Measurements from ENCODE around the gene PDIA4. TPM values are rescaled to one million over a fixed set of nuclear protein-coding genes. Genes with fewer than 3 reads are reported as not detected.
A peak's percentile ranks its signal among the peaks of the same experiment; 100 is the strongest.

The PDIA4 gene
- total RNA-seq, 1 donor from 2014 or later, result 130 TPM

GRCh38 chr7:148967602-148968001, 60.7 kb downstream of the PDIA4 start:
- DNase-seq (ENCODE audit: low spot score), result no peak

GRCh38 chr7:148967032-148967372, 61.3 kb downstream of the PDIA4 start:
- no peak for DNase-seq (ENCODE audit: low spot score)

DNA sequence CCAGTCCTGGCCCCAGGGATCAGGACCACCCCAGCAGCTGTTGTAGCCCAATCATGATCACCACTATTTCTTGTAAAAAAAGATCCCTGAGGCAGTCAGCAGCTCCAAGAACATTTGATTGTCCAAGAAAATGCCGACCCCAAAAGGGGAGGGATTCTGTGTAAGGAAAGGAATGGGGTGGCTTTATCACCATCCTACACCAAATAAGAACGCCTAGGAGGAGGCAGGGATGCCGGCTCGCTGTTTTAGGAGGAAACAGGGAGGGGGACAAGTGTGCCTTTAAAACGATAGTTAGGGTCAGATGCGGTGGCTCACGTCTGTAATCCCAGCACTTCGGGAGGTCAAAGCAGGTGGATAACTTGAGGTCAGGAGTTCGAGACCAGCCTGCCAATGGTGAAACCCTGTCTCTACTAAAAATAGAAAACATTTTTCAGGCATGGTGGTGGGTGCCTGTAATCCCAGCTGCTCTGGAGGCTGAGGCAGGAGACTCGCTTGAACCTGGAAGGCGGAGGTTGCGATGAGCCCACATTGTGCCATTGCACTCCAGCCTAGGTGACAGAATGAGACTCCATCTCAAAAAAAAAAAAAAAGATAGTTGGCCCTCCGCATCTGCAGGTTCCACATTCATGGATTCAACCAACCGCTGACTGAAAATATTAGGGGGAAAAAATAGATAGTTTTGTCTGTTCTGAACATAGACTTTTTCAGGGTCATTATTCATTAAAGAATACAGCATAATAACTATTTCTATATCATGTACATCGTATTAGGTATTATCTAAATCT, 63.6 kb downstream of the PDIA4 start:
- no peak for DNase-seq (ENCODE audit: low spot score)

- DNase-seq (ENCODE audit: low spot score), result peak; percentile 25
These were observed 64.5 kb downstream of the PDIA4 start for GRCh38 chr7:148963583-148964482.

DNA sequence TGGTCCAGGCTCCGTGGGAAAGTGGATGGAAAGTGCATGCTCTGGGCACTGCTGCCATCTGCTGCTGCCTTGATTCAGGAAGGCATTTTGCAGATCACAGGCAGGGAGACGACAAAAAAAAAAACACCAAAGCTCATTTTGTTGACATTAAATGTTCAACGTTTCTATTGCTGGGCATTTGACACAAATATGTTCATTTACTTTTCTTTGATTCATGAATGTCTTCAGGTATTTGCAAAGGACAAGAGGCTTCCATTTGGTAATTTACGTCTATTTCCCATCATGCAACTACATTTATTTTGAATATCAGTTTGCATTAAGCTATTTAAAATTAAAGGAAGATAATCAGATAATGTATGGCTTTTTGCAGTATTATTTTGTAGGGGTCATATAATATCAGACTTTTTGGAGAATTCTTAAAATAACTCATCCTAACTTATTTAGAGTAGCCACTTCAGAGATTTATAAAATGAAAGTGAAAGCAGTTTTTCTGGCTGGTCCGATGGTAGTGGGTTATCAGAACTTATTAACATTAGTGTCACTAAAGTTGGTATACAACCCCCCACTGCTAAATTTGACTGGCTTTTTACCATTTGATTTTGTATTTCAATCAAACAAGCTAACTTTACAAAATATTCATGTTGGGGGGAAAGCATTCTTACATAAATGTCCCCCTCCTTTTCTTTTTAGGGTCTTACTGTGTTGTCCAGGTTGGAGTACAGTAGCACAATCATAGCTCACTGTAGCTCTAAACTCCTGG, 65.3 kb downstream of the PDIA4 start:
- DNase-seq (ENCODE audit: low spot score), result peak; percentile 87

DNA sequence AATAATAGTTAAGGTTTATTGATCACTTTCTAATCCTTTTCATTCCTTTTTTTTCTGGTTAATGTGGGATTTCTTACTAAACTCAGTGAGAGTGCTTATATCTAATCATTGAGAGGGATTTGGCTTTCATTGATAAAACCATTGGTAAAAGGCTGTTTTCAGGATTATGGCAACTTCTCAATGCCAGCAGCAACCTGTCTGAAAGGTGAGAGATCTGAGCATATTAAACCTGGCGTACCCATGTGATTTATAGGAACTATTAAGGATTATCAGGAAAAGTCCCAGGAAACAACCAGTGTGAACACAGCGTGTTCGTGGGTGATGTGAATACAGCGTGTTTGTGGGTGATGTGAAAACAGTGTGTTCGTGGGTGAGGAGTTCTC, 65.9 kb downstream of the PDIA4 start:
- no peak for DNase-seq (ENCODE audit: low spot score)

- DNase-seq (ENCODE audit: low spot score), result no peak
These were observed 68.6 kb downstream of the PDIA4 start for GRCh38 chr7:148959726-148960125.

- DNase-seq (ENCODE audit: low spot score), result no peak
These were observed 70.2 kb downstream of the PDIA4 start for GRCh38 chr7:148958061-148958460.

GRCh38 chr7:148954766-148955165, 73.5 kb downstream of the PDIA4 start:
- DNase-seq (ENCODE audit: low spot score), result no peak

DNA sequence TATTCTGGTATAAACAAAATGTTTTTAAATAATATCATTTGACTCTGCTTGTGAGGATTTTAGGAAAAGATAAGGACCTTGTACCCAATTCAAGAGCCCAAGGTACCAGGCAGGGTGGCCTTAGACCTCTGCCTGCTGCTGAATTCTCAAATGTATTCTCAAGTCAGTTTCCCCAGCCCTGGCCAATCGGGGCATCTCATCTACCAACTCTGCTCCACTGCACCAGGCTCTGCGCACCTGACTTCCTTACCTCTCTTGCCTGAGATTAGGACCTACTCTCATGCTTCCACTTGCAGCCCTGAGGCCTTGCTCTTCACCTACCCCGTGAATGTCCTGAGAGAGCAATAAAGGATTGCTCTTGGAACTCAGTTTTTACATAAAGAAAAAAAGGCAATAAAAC, 74.6 kb downstream of the PDIA4 start:
- DNase-seq (ENCODE audit: low spot score), result no peak

Other genes with a start within 250 kb of the PDIA4 start
- gene EZH2, start 144.2 kb downstream of the PDIA4 start, total RNA-seq (ENCODE audit: insufficient read depth, low replicate concordance), result 14.9 TPM
- 5.5 TPM for gene ZNF786, start 62.2 kb upstream of the PDIA4 start, total RNA-seq (ENCODE audit: insufficient read depth, low replicate concordance)
- gene ZNF425, start 97.8 kb upstream of the PDIA4 start, total RNA-seq (ENCODE audit: insufficient read depth, low replicate concordance), result 5.1 TPM
- 13.5 TPM for gene ZNF398, start 118.9 kb upstream of the PDIA4 start, total RNA-seq (ENCODE audit: insufficient read depth, low replicate concordance)
- 17.3 TPM for gene ZNF282, start 167.0 kb upstream of the PDIA4 start, total RNA-seq (ENCODE audit: insufficient read depth, low replicate concordance)
- 1.7 TPM for gene ZNF212, start 211.1 kb upstream of the PDIA4 start, total RNA-seq (ENCODE audit: insufficient read depth, low replicate concordance)
- gene ZNF783, start 233.7 kb upstream of the PDIA4 start, total RNA-seq (ENCODE audit: insufficient read depth, low replicate concordance), result 15.9 TPM

All from umbilical cord (tissue), 2 donors.